Ovary (tissue), 3 donors: Measurements from ENCODE around the gene JAML.

Experiments
- CTCF ChIP-seq, 3 donors: fragments of 450-650 bp in 2 of 3; fragments of 200-600 bp in 1 of 3; IDR thresholded peaks; one replicate each; pipeline versions ENCODE4 v1.5.1 to v1.8.0; 2016 to 2022; ENCODE audit warnings: antibody characterized with exemption in 3 of 3, mild to moderate bottlenecking in 1 of 3
- EP300 ChIP-seq: sonication (generic); formaldehyde crosslinking; IDR thresholded peaks from one replicate; pipeline ENCODE4 v1.6.1; 2017; ENCODE audit warnings: antibody characterized with exemption
- POLR2A ChIP-seq: fragments of 450-650 bp; IDR thresholded peaks from one replicate; pipeline ENCODE4 v1.6.1; 2017; ENCODE audit warnings: antibody characterized with exemption, mild to moderate bottlenecking, moderate library complexity
- donor health status: DM: no; HTN: no; CAD: no.

- TF ChIP-seq CTCF (IDR thresholded peaks at IDR 0.05) (no peak), POLR2A (no peak), EP300 (no peak)
Observed at GRCh38 chr11:118166641-118167040, 58.2 kb downstream of the JAML start.
